Islet of Langerhans (tissue), 1 donor: ENCODE measurements around the gene PROZ.

ENCODE experiments used
- FAIRE-seq: peaks from one replicate; lab custom pipeline; 2011; peaks lifted over from hg19 to GRCh38; lab: Jason Lieb, UNC

The PROZ gene

GRCh38 chr13:113179374-113180230 lies 21.2 kb downstream of the PROZ start:
- FAIRE-seq, result no peak

- FAIRE-seq, result no peak
Measured at GRCh38 chr13:113182046-113182445, 23.6 kb downstream of the PROZ start.

GRCh38 chr13:113183450-113184129 lies 25.1 kb downstream of the PROZ start:
- FAIRE-seq, result no peak

GRCh38 chr13:113184568-113185440 lies 26.4 kb downstream of the PROZ start:
- no peak for FAIRE-seq

- FAIRE-seq, result no peak
Measured at GRCh38 chr13:113186061-113186900, 27.8 kb downstream of the PROZ start.

GRCh38 chr13:113187263-113187669 lies 28.8 kb downstream of the PROZ start:
- no peak for FAIRE-seq

GRCh38 chr13:113187883-113188665 lies 29.6 kb downstream of the PROZ start:
- FAIRE-seq, result no peak

- no peak for FAIRE-seq
Measured at GRCh38 chr13:113190181-113190580, 31.7 kb downstream of the PROZ start.

- FAIRE-seq, result no peak
Measured at GRCh38 chr13:113192279-113192678, 33.8 kb downstream of the PROZ start.

- FAIRE-seq, result no peak
Measured at GRCh38 chr13:113192902-113193301, 34.5 kb downstream of the PROZ start.

- no peak for FAIRE-seq
Measured at GRCh38 chr13:113195360-113195759, 36.9 kb downstream of the PROZ start.

GRCh38 chr13:113196970-113197737 lies 38.7 kb downstream of the PROZ start:
- no peak for FAIRE-seq

GRCh38 chr13:113201815-113202214 lies 43.4 kb downstream of the PROZ start:
- no peak for FAIRE-seq

GRCh38 chr13:113202912-113203311 lies 44.5 kb downstream of the PROZ start:
- FAIRE-seq, result no peak

- FAIRE-seq, result no peak
Measured at GRCh38 chr13:113203507-113204377, 45.3 kb downstream of the PROZ start.

- no peak for FAIRE-seq
Measured at GRCh38 chr13:113204378-113204734, 45.9 kb downstream of the PROZ start.

- peak; percentile 27 for FAIRE-seq
Measured at GRCh38 chr13:113205428-113205931, 47.0 kb downstream of the PROZ start.

- FAIRE-seq, result no peak
Measured at GRCh38 chr13:113207460-113207859, 49.0 kb downstream of the PROZ start.

- FAIRE-seq, result no peak
Measured at GRCh38 chr13:113207890-113208420, 49.5 kb downstream of the PROZ start.
